Coronary artery (tissue), 2 donors: ENCODE measurements around the gene CYTH2.

ENCODE experiments used
- DNase-seq: peaks from one replicate; pipeline ENCODE4 v3.0.0-alpha.2; 2017; ENCODE audit warnings: low spot score
- H3K27ac ChIP-seq, 2 donors: fragments of 200-600 bp; sonication (generic); one replicate each; pipeline ENCODE4 v1.5.1; 2016 to 2019
- H3K4me3 ChIP-seq: fragments of 200-600 bp; sonication (generic); 2 replicates; pipeline ENCODE4 v1.5.1; 2016; ENCODE audit warnings: mild to moderate bottlenecking, moderate library complexity
- TF ChIP-seq, protein P1 (sequence below): fragments of 200-600 bp; sonication (generic); IDR thresholded peaks from one replicate; pipeline ENCODE4 v1.5.1; 2019; ENCODE audit warnings: antibody characterized with exemption

CYTH2 gene

DNA sequence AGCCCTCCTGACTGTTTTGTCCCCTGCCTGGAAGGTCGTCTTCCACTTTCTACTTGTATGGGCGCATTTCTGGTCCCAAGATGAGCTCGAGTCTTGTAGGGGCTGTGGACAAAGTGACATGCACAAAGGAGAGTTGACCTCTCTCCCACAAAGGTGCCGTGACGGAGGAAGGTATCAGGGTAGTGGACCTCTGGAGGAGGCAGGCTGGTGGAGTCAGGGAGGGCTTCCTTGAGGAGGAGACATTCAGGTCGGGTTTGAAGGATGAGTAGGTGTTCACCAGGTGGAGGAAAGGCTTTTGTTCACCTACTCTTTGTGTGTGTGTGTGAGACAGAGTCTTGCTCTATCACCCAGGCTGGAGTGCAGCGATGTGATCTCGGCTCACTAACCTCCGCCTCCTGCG, 1.7 kb downstream of the CYTH2 start:
- DNase-seq: no peak
- Histone ChIP-seq H3K4me3 (peak overlapping the region; percentile 80), H3K27ac (no peak overlapping the region)
- TF ChIP-seq, protein P1, sequence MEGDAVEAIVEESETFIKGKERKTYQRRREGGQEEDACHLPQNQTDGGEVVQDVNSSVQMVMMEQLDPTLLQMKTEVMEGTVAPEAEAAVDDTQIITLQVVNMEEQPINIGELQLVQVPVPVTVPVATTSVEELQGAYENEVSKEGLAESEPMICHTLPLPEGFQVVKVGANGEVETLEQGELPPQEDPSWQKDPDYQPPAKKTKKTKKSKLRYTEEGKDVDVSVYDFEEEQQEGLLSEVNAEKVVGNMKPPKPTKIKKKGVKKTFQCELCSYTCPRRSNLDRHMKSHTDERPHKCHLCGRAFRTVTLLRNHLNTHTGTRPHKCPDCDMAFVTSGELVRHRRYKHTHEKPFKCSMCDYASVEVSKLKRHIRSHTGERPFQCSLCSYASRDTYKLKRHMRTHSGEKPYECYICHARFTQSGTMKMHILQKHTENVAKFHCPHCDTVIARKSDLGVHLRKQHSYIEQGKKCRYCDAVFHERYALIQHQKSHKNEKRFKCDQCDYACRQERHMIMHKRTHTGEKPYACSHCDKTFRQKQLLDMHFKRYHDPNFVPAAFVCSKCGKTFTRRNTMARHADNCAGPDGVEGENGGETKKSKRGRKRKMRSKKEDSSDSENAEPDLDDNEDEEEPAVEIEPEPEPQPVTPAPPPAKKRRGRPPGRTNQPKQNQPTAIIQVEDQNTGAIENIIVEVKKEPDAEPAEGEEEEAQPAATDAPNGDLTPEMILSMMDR: no peak

DNA sequence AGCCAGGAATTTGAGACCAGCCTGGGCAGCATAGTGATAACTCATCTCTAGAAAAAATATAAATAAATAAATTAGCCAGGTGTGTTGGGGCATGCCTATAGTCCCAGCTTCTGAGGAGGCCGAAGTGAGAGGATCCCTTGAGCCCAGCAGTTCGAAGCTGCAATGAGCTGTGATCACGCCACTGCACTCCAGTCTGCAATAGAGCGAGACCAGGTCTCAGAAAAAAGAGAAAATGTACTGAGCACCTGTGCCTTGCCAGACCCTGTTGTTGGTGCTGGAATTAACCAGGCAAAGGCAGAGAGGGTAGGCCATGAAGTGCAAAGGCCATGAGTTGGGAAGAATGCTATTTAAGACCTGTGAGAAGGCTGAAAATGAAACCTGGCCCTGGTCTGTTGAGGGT, 2.7 kb downstream of the CYTH2 start:
- TF ChIP-seq, protein P1: no peak
- Histone ChIP-seq H3K4me3 (no peak overlapping the region), H3K27ac (no peak overlapping the region)
- no peak for DNase-seq

DNA sequence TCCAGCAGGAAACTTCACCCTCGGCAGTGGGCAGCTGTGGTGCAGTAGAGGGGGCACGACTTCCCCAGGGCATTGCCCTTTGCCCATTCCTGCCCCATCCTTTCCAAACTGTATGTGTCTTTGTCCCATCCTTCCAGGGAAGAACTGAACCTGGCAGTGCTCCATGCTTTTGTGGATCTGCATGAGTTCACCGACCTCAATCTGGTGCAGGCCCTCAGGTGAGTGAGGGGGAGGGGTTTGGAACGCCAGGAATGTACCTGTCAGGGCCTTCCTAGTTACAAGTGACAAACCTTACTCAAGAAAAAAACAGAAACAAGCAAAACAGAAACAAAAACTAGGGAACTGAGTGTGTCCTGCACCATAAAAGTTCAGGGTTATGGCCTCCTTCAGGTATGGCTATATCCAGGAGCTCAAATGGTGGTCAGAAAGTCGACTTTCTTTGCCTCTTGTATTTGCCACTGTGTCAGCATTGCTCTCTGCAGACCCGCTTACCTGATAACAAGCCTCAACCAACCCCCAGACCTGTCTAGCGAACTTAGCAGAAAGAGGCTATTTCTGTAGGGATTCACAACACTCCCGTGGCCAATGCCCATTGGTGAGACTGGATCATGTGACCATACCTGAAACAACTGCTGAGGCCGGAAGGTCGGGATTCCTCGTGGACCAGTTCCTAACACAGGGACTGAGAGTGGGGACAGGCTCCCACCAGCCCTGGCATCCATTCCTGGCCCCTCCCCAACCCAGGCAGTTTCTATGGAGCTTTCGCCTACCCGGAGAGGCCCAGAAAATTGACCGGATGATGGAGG, 4.2 kb downstream of the CYTH2 start:
- Histone ChIP-seq H3K4me3 (no peak overlapping the region), H3K27ac (no peak overlapping the region)
- DNase-seq: no peak
- TF ChIP-seq, protein P1: no peak

- H3K27ac ChIP-seq: no peak overlapping the region
- TF ChIP-seq, protein P1: no peak
- H3K4me3 ChIP-seq: no peak overlapping the region
- DNase-seq: no peak
Observed at GRCh38 chr19:48474084-48474592, 5.0 kb downstream of the CYTH2 start.

DNA sequence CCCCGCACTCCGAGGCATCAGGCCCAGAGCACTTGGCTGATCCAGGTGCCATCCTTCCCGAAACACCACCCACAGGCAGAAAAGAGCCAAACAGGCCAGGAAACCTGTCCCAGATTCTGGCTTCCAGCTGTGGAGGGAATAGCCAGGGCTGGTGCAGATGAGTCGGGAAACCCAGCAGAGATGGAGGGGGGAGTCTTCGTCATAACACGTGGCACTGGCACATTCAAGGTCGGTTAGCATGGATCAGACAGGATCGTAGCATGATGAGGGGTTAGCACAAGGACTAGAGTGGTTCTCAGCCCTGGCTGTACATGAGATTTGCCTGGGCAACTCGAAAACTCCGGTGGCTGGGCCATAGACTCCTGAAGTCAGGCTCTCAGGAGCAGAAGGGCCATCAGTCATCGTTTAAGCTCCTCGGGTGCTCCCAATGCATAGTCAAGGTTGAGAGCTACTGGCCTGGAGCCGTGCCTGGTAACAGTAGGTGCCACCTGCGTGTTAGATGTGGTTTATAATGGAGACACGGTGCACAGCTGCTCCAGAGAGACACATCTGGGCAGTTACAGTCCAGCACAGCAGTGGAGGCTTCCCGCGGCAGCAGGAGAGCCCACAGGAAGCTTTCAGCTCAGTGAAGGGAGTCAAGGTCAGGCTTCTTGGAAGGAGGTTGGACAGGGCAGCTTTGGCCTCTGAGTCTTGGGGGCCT, 6.3 kb downstream of the CYTH2 start:
- H3K4me3 ChIP-seq: no peak overlapping the region
- TF ChIP-seq, protein P1: no peak
- H3K27ac ChIP-seq: no peak overlapping the region
- no peak for DNase-seq

GRCh38 chr19:48476176-48476575, 7.0 kb downstream of the CYTH2 start:
- Histone ChIP-seq H3K27ac (no peak overlapping the region), H3K4me3 (no peak overlapping the region)
- TF ChIP-seq, protein P1: no peak
- DNase-seq: no peak
